AG04450 (cell line): ENCODE data around the gene TRABD2A. TPM values are rescaled to one million over a fixed set of nuclear protein-coding genes. Genes with fewer than 3 reads are reported as not detected.
A peak's percentile ranks its signal among the peaks of the same experiment; 100 is the strongest.

Source experiments
- CTCF ChIA-PET: fragments of 300-600, 350-600 bp; formaldehyde crosslinking; extraction: SDS; loops from one replicate; lab custom pipeline; 2022; ENCODE audit warnings: antibody characterized with exemption, inconsistent platforms; lab: Charles Lee
- POLR2A ChIA-PET: fragments of 350-600 bp; formaldehyde crosslinking; extraction: SDS; loops from one replicate; lab custom pipeline; 2021; ENCODE audit warnings: antibody characterized with exemption, inconsistent platforms; lab: Yijun Ruan, JAX
- DNase-seq: peaks from one replicate; pipeline ENCODE4 v3.0.0-alpha.2; 2011; ENCODE audit warnings: low read depth, low spot score
- H3K27ac ChIP-seq: one replicate; pipeline ENCODE4 v1.5.1; 2012; ENCODE audit warnings: low read depth, low read length, control low read depth
- H3K27me3 ChIP-seq: one replicate; pipeline ENCODE4 v1.6.0; 2012; ENCODE audit warnings: low read length; ENCODE audit not compliant: control insufficient read depth, insufficient read depth
- H3K4me3 ChIP-seq: 2 replicates; pipeline ENCODE4 v1.5.1; 2011; ENCODE audit warnings: mild to moderate bottlenecking, low read depth, low read length, control low read depth
- H3K9me3 ChIP-seq: 2 replicates; pipeline ENCODE4 v1.5.1; 2012; ENCODE audit warnings: low read length; ENCODE audit not compliant: control insufficient read depth, insufficient read depth
- CTCF ChIP-seq: IDR thresholded peaks from 2 replicates; pipeline ENCODE4 v1.5.1; 2011; ENCODE audit warnings: low read depth, low read length, control low read depth, inconsistent platforms
- polyA plus RNA-seq: library from polyadenylated mRNA; depleted of rRNA; stranded (reverse); fragments of >200 nt; gene quantifications from 2 replicates; pipeline ENCODE4 v1.2.3, GENCODE V29; 2011

TRABD2A gene
- polyA plus RNA-seq, 1 experiment: 30.2 TPM

GRCh38 chr2:84906900-84907714, 26.2 kb upstream of the TRABD2A start:
- peak overlapping the region; percentile 98 for H3K4me3 ChIP-seq
- POLR2A ChIA-PET: interaction anchor here (0.6 to 3.4 kb wide), 16 partner anchors 9 to 438 kb away, joined by 3 to 45 read pairs (median 4); partner anchors contain the start of gene TRABD2A

GRCh38 chr2:84906108-84906899, 25.4 kb upstream of the TRABD2A start:
- POLR2A ChIA-PET: interaction anchor here (0.6 to 3.4 kb wide), 15 partner anchors 8 to 438 kb away, joined by 3 to 45 read pairs (median 6); partner anchors contain the start of gene TRABD2A
- H3K27ac ChIP-seq: peak overlapping the region; percentile 80
- CTCF ChIA-PET: interaction anchor here (1.9 kb wide), 1 partner anchor 20 kb away, joined by 19 read pairs; no protein-coding TSS in a partner anchor
- no peak for DNase-seq
- H3K27me3 ChIP-seq: no peaks in the 10 kb centered on the region
- H3K9me3 ChIP-seq: peaks cover 5% of the 10 kb centered on the region; the same call in 1 of the 2 replicates
- H3K4me3 ChIP-seq: peak overlapping the region; percentile 98
- no peak for TF ChIP-seq CTCF

More at GRCh38 chr2:84906900-84907714, 26.2 kb upstream of the TRABD2A start:
- H3K27ac ChIP-seq: peak overlapping the region; percentile 80
- CTCF ChIA-PET: interaction anchor here (0.6 to 1.9 kb wide), 2 partner anchors 19 to 21 kb away, joined by 6 to 19 read pairs; no protein-coding TSS in a partner anchor
- no peak for TF ChIP-seq CTCF
- no peaks in the 10 kb centered on the region for H3K27me3 ChIP-seq
- H3K9me3 ChIP-seq: peaks cover 6% of the 10 kb centered on the region; the same call in 1 of the 2 replicates
- no peak for DNase-seq

GRCh38 chr2:84905181-84906107, 24.6 kb upstream of the TRABD2A start, which contains the start of gene TMSB10:
Gene TMSB10, plus strand, starts transcription at chr2:84905656.
- Histone ChIP-seq H3K9me3 (peaks cover 5% of the 10 kb centered on the region; the same call in 1 of the 2 replicates), H3K4me3 (peak within 1 kb of the TSS; percentile 98), H3K27me3 (no peaks in the 10 kb centered on the region), H3K27ac (peak within 1 kb of the TSS; percentile 80)
- no peak for TF ChIP-seq CTCF
- ChIA-PET CTCF (interaction anchor here (1.0 to 1.9 kb wide), 2 partner anchors 21 to 23 kb away, joined by 3 to 19 read pairs; no protein-coding TSS in a partner anchor), POLR2A (interaction anchor here (0.5 to 3.4 kb wide), 9 partner anchors 14 to 412 kb away, joined by 3 to 45 read pairs (median 5); partner anchors contain the start of gene TRABD2A)
- DNase-seq: no peak

GRCh38 chr2:84904717-84905174, 23.9 kb upstream of the TRABD2A start:
- no peaks in the 10 kb centered on the region for H3K27me3 ChIP-seq
- H3K9me3 ChIP-seq: peaks cover 5% of the 10 kb centered on the region; the same call in 1 of the 2 replicates
- CTCF ChIA-PET: interaction anchor here (0.6 to 1.2 kb wide), 3 partner anchors 22 to 160 kb away, joined by 3 to 4 read pairs (median 3); no protein-coding TSS in a partner anchor
- POLR2A ChIA-PET: interaction anchor here (0.5 to 3.4 kb wide), 7 partner anchors 14 to 54 kb away, joined by 3 to 45 read pairs (median 5); partner anchors contain the start of gene TRABD2A
- TF ChIP-seq CTCF: no peak
- no peak for DNase-seq
- H3K4me3 ChIP-seq: peak overlapping the region; percentile 81
- H3K27ac ChIP-seq: peak overlapping the region; percentile 39
